H1 (cell line): Measurements from ENCODE around the gene LY86. TPM values are rescaled to one million over a fixed set of nuclear protein-coding genes. Genes with fewer than 3 reads are reported as not detected.

Experiments used
- CTCF ChIA-PET: fragments of 300-600 bp; sonication (Branson Sonifier 250); formaldehyde crosslinking; loops from one replicate; lab custom pipeline; 2021; ENCODE audit not compliant: partially characterized antibody; lab: Charles Lee
- POLR2A ChIA-PET: fragments of 300-600 bp; sonication (Branson Sonifier 250); formaldehyde crosslinking; loops from one replicate; lab custom pipeline; 2021; ENCODE audit warnings: inconsistent platforms; ENCODE audit not compliant: partially characterized antibody; lab: Charles Lee
- DNase-seq, 2 experiments: peaks; one replicate each; pipeline versions ENCODE4 v3.0.0 to v3.0.0-alpha.2; 2010 to 2022; ENCODE audit warnings: low spot score in 2 of 2, low read depth in 1 of 2, mixed read lengths in 1 of 2
- FAIRE-seq: peaks from 2 replicates; lab custom pipeline; 2011; peaks lifted over from hg19 to GRCh38; lab: Jason Lieb, UNC
- H2AFZ ChIP-seq: 2 replicates; pipeline ENCODE4 v1.8.1; 2012; ENCODE audit warnings: low read length, inconsistent platforms
- H2AK5ac ChIP-seq: 2 replicates; pipeline ENCODE4 v1.6.1; 2013; ENCODE audit warnings: low read depth, low read length
- H2BK120ac ChIP-seq: replicated peaks from 2 replicates; pipeline ENCODE3; 2013; ENCODE audit warnings: low read depth, low read length, inconsistent platforms
- H2BK12ac ChIP-seq: 2 replicates; pipeline ENCODE4 v1.6.1; 2013; ENCODE audit warnings: low read depth, low read length
- H2BK15ac ChIP-seq: 2 replicates; pipeline ENCODE4 v1.6.1; 2013; ENCODE audit warnings: low read length
- H2BK20ac ChIP-seq: 2 replicates; pipeline ENCODE4 v1.6.1; 2013; ENCODE audit warnings: low read length
- H2BK5ac ChIP-seq: 2 replicates; pipeline ENCODE4 v1.6.1; 2013; ENCODE audit warnings: low read depth, low read length
- H3K14ac ChIP-seq: 2 replicates; pipeline ENCODE4 v1.6.1; 2013; ENCODE audit warnings: inconsistent platforms; ENCODE audit not compliant: insufficient read length
- H3K18ac ChIP-seq: 2 replicates; pipeline ENCODE4 v1.6.1; 2013; ENCODE audit warnings: low read length; ENCODE audit errors: extremely low read depth
- H3K23ac ChIP-seq: 2 replicates; pipeline ENCODE4 v1.6.1; 2013; ENCODE audit warnings: inconsistent platforms; ENCODE audit not compliant: insufficient read length
- H3K23me2 ChIP-seq: 2 replicates; pipeline ENCODE4 v1.6.1; 2013; ENCODE audit warnings: low read depth, low read length
- H3K27ac ChIP-seq: 2 replicates; pipeline ENCODE4 v1.6.1; 2011; ENCODE audit warnings: low read depth, low read length, inconsistent platforms
- H3K27me3 ChIP-seq, 4 experiments: replicated peaks in 1 of 4; 1 replicate in 1 of 4; 2 replicates in 3 of 4; pipeline versions ENCODE4 v1.6.1 to v1.8.1; 2011 to 2013; ENCODE audit warnings: low read length in 3 of 4, mild to moderate bottlenecking in 3 of 4, inconsistent platforms in 2 of 4, mixed read lengths in 2 of 4, moderate library complexity in 1 of 4; ENCODE audit not compliant: control insufficient read depth in 3 of 4, insufficient read depth in 3 of 4; ENCODE audit errors: extremely low read depth in 1 of 4
- H3K36me3 ChIP-seq, 4 experiments: 2 replicates each; pipeline versions ENCODE4 v1.6.1 to v1.8.1; 2011 to 2013; ENCODE audit warnings: mild to moderate bottlenecking in 4 of 4, low read length in 3 of 4, moderate library complexity in 2 of 4, control low read depth in 1 of 4, inconsistent platforms in 1 of 4; ENCODE audit not compliant: insufficient read depth in 4 of 4, control insufficient read depth in 2 of 4
- H3K4ac ChIP-seq: replicated peaks from 2 replicates; pipeline ENCODE3; 2013; ENCODE audit warnings: low read length, low read depth, mixed read lengths, inconsistent platforms; ENCODE audit not compliant: insufficient read length
- H3K4me1 ChIP-seq, 4 experiments: replicated peaks in 1 of 4; 1 replicate in 1 of 4; 2 replicates in 3 of 4; pipeline versions ENCODE4 v1.6.1 to v1.8.1; 2011 to 2013; ENCODE audit warnings: low read length in 3 of 4, inconsistent platforms in 2 of 4, mixed read lengths in 1 of 4; ENCODE audit not compliant: insufficient read depth in 4 of 4, control insufficient read depth in 3 of 4
- H3K4me2 ChIP-seq, 2 experiments: 2 replicates each; pipeline versions ENCODE4 v1.6.1 to v1.8.1; 2011 to 2013; ENCODE audit warnings: low read depth in 2 of 2, low read length in 2 of 2, control low read depth in 1 of 2, inconsistent platforms in 1 of 2, mild to moderate bottlenecking in 1 of 2; ENCODE audit not compliant: insufficient read depth in 1 of 2
- H3K4me3 ChIP-seq, 4 experiments: fragments of 200-600, 300-600 bp in 1 of 4; sonication (generic), shearing (Covaris generic), sonication (Bioruptor Twin) in 1 of 4; 2 replicates each; pipeline versions ENCODE4 v1.5.1 to v1.8.1; 2011 to 2016; ENCODE audit warnings: low read length in 4 of 4, low read depth in 3 of 4, control low read depth in 2 of 4, inconsistent platforms in 2 of 4, mild to moderate bottlenecking in 2 of 4, mixed read lengths in 1 of 4, moderate library complexity in 1 of 4; ENCODE audit not compliant: insufficient read depth in 2 of 4; ENCODE audit errors: extremely low read depth in 1 of 4
- H3K56ac ChIP-seq: replicated peaks from 2 replicates; pipeline ENCODE3; 2013; ENCODE audit warnings: low read depth, mild to moderate bottlenecking, mixed read lengths, low read length, inconsistent platforms; ENCODE audit not compliant: insufficient read length
- H3K79me1 ChIP-seq: 2 replicates; pipeline ENCODE4 v1.6.1; 2013; ENCODE audit warnings: low read depth, low read length, control low read depth
- H3K79me2 ChIP-seq, 2 experiments: 2 replicates each; pipeline versions ENCODE4 v1.6.1 to v1.8.1; 2012 to 2013; ENCODE audit warnings: low read length in 2 of 2, mild to moderate bottlenecking in 2 of 2, inconsistent platforms in 1 of 2; ENCODE audit not compliant: insufficient read depth in 2 of 2, control insufficient read depth in 1 of 2
- H3K9ac ChIP-seq, 4 experiments: replicated peaks in 1 of 4; 1 replicate in 1 of 4; 2 replicates in 3 of 4; pipeline versions ENCODE4 v1.6.1 to v1.8.1; 2011 to 2013; ENCODE audit warnings: low read depth in 3 of 4, low read length in 3 of 4, control low read depth in 2 of 4, mild to moderate bottlenecking in 2 of 4, moderate library complexity in 2 of 4, inconsistent platforms in 1 of 4; ENCODE audit errors: extremely low read depth in 1 of 4
- H3K9me3 ChIP-seq, 2 experiments: 2 replicates each; pipeline versions ENCODE4 v1.6.1 to v1.8.1; 2012 to 2013; ENCODE audit warnings: mild to moderate bottlenecking in 2 of 2, moderate library complexity in 2 of 2, control low read depth in 1 of 2, inconsistent platforms in 1 of 2, low read depth in 1 of 2, low read length in 1 of 2, mixed read lengths in 1 of 2; ENCODE audit not compliant: insufficient read depth in 2 of 2
- H4K20me1 ChIP-seq, 2 experiments: replicated peaks in 1 of 2; 2 replicates each; pipeline versions ENCODE3 to v1.8.1; 2011 to 2013; ENCODE audit warnings: inconsistent platforms in 2 of 2, low read length in 2 of 2, mild to moderate bottlenecking in 1 of 2; ENCODE audit not compliant: insufficient read depth in 2 of 2, control insufficient read depth in 1 of 2
- H4K5ac ChIP-seq: 2 replicates; pipeline ENCODE4 v1.6.1; 2013; ENCODE audit warnings: low read length, low read depth, mixed read lengths, inconsistent platforms; ENCODE audit not compliant: insufficient read length
- H4K8ac ChIP-seq: 2 replicates; pipeline ENCODE4 v1.8.0; 2013; ENCODE audit warnings: mild to moderate bottlenecking, moderate library complexity, low read length, inconsistent platforms; ENCODE audit not compliant: insufficient read depth; ENCODE audit errors: extremely low read depth
- H4K91ac ChIP-seq: replicated peaks from 2 replicates; pipeline ENCODE3; 2013; ENCODE audit warnings: low read length, mixed read lengths, inconsistent platforms; ENCODE audit not compliant: insufficient read length
- BRCA1 ChIP-seq: IDR thresholded peaks from 2 replicates; pipeline ENCODE4 v1.6.1; 2012; ENCODE audit warnings: low read depth, low read length, improper control_type of control experiment
- CHD1 ChIP-seq: IDR thresholded peaks from 2 replicates; pipeline ENCODE4 v1.6.1; 2012; ENCODE audit warnings: low read depth, low read length, improper control_type of control experiment
- CREB1 ChIP-seq: IDR thresholded peaks from 2 replicates; pipeline ENCODE4 v1.6.1; 2012; ENCODE audit warnings: inconsistent platforms
- KDM1A ChIP-seq: fragments of 200-600, 300-600 bp; sonication (generic); IDR thresholded peaks from 2 replicates; pipeline ENCODE4 v1.7.1; 2016; ENCODE audit warnings: mild to moderate bottlenecking, low read length, borderline replicate concordance
- NANOG ChIP-seq: IDR thresholded peaks from 2 replicates; pipeline ENCODE4 v1.6.1; 2011; ENCODE audit warnings: low read length, low read depth, mild to moderate bottlenecking, inconsistent platforms; ENCODE audit not compliant: insufficient read depth, poor library complexity, severe bottlenecking
- SIN3A ChIP-seq, 2 experiments: IDR thresholded peaks in 1 of 2; conservative IDR thresholded peaks in 1 of 2; 2 replicates each; pipeline ENCODE4 v1.6.1; 2011 to 2012; ENCODE audit warnings: low read length in 2 of 2, improper control_type of control experiment in 1 of 2, low read depth in 1 of 2, mild to moderate bottlenecking in 1 of 2
- SIRT6 ChIP-seq: IDR thresholded peaks from one replicate; pipeline ENCODE4 v1.7.1; 2012; ENCODE audit warnings: low read length, inconsistent platforms
- TAF1 ChIP-seq: IDR thresholded peaks from 2 replicates; pipeline ENCODE4 v1.6.1; 2011; ENCODE audit warnings: mild to moderate bottlenecking, low read depth, low read length
- WGBS, 2 experiments: shearing (Covaris generic) in 1 of 2; methylation state at CpG; one replicate each; pipeline versions ENCODE4 v1.1.6 to v1.1.7; 2013 to 2015; ENCODE audit warnings: low lambda C conversion rate in 2 of 2, mixed read lengths in 2 of 2, inconsistent platforms in 1 of 2, low coverage in 1 of 2, missing lambda C conversion rate in 1 of 2; ENCODE audit not compliant: insufficient replicate concordance in 2 of 2, insufficient coverage in 1 of 2, insufficient read length in 1 of 2; ENCODE audit errors: extremely low coverage in 1 of 2, missing lambda C conversion rate in 1 of 2; 5-methylcytosine and 5-hydroxymethylcytosine counted together
- polyA plus RNA-seq, 7 experiments: library from polyadenylated mRNA; depleted of rRNA in 3 of 7; stranded (reverse) in 5 of 7; unstranded in 2 of 7; fragments of >200 nt in 5 of 7; fragments of 200-250 nt in 2 of 7; gene quantifications; 1 replicate in 5 of 7; 2 replicates in 1 of 7; 4 replicates in 1 of 7; pipeline versions ENCODE4 v1.2.1 to v1.2.3, GENCODE V29; 2011 to 2013; ENCODE audit warnings: missing spikeins in 2 of 7, mixed read lengths in 2 of 7
- total RNA-seq: library from RNA; stranded (reverse); fragmentation: NEBNext Ultra II Directional; extraction: Animal tissue kit (Norgen Biotek cat#: 25700); gene quantifications from 2 replicates; pipeline ENCODE4 v1.2.1, GENCODE V29; 2021

The LY86 gene
- total and polyA plus RNA-seq, 2 of the 8 experiments (the other 6 are each of a cell fraction or from before 2014, with no cell fraction given): not detected

DNA sequence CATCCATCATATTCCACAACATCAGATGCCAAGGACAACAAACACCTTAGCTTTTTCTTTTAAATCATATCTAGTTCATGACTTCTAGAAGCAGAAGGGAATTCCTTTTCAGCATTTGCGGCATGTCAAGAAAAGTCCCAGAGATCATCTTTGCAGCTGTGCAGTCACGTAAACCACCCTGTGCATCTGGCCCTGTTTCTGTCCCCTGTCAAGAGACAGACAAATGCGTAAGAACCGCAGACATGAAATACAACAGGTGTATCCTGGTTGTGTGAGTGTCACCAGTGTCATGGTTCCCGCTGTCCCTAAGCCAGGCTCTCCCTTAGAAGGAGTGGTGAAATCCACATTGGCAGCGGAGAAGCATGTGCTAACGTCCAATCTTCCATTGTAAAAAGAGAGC, 28.1 kb downstream of the LY86 start:
- TF ChIP-seq SIN3A (conservative IDR thresholded peaks at IDR 0.05 in 1 of 2, IDR thresholded peaks at IDR 0.05 in 1 of 2; ENCODE audit: low read depth in 1 of 2, low read length in 2 of 2): no peak
- TF ChIP-seq CHD1: no peak
- TF ChIP-seq TAF1: no peak
- no peak for TF ChIP-seq BRCA1
- no peak for TF ChIP-seq SIRT6
- no peak for TF ChIP-seq NANOG
- TF ChIP-seq KDM1A: no peak
- no peak for TF ChIP-seq CREB1
- H3K36me3 ChIP-seq: no peaks in the 10 kb centered on the region
- H3K9ac ChIP-seq: no peak overlapping the region
- H3K18ac ChIP-seq: no peak overlapping the region
- 95% methylated on average over 7 of the region's 7 CpGs; no CpG with 5 or more reads in 1 of the 2 experiments for WGBS, 2 experiments
- H2BK20ac ChIP-seq: no peak overlapping the region
- H3K23me2 ChIP-seq: no peaks in the 10 kb centered on the region
- H2AK5ac ChIP-seq: no peak overlapping the region
- H2AFZ ChIP-seq: no peak overlapping the region
- no peak overlapping the region for H3K23ac ChIP-seq
- H4K8ac ChIP-seq: no peak overlapping the region
- no peaks in the 10 kb centered on the region; a peak in 1 of 7 replicates for H3K4me1 ChIP-seq
- no peak overlapping the region for H3K14ac ChIP-seq
- H2BK5ac ChIP-seq: no peak overlapping the region
- no peak overlapping the region for H2BK12ac ChIP-seq
- no peak overlapping the region for H3K27ac ChIP-seq
- no peak overlapping the region for H3K4ac ChIP-seq
- ChIA-PET CTCF (no interaction called here), POLR2A (no interaction called here)
- H2BK15ac ChIP-seq: no peak overlapping the region
- no peaks in the 10 kb centered on the region for H3K79me2 ChIP-seq
- no peak overlapping the region for H4K91ac ChIP-seq
- no peaks in the 10 kb centered on the region for H3K9me3 ChIP-seq
- no peaks in the 10 kb centered on the region for H4K20me1 ChIP-seq
- H3K56ac ChIP-seq: no peak overlapping the region
- H3K27me3 ChIP-seq: no peaks in the 10 kb centered on the region
- no peak overlapping the region for H2BK120ac ChIP-seq
- no peak for DNase-seq
- FAIRE-seq: no peak
- no peaks in the 10 kb centered on the region for H3K79me1 ChIP-seq
- H4K5ac ChIP-seq: no peak overlapping the region
- no peak overlapping the region for H3K4me3 ChIP-seq
- no peak overlapping the region for H3K4me2 ChIP-seq
